T-helper 22 cell (primary cell): ENCODE results near the gene TAMALIN.
"Not testable (repeated sequence)": the region's sequence is repeated elsewhere in the genome, so short reads cannot be mapped to it uniquely, and the experiment has no call there.

Source experiments
- DNase-seq: peaks from one replicate; pipeline ENCODE4 v3.0.0-alpha.2; 2020; ENCODE audit warnings: low read depth

TAMALIN gene

DNA sequence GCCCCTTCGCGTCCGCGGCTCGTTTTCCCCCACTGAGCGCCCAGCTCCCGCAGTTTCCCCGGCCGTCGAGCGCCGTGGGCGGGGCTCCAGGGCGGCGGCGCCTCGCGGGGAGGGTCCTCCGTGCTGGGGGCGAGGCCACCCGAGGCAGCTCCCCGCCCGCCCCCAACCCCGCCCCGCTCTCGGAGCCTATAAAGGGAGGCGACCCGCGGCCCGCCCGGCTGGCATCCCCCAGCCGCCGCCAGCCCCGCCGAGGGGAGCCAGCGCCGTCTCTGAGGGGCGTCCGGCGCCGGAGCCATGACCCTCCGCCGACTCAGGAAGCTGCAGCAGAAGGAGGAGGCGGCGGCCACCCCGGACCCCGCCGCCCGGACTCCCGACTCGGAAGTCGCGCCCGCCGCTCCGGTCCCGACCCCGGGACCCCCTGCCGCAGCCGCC lies at the start of gene TAMALIN:
TSS of gene TAMALIN (plus strand) at position 221 of the 432 bp plus-strand sequence. CDS start at position 295, 74 bp downstream.
- DNase-seq, result peak; percentile 82

DNA sequence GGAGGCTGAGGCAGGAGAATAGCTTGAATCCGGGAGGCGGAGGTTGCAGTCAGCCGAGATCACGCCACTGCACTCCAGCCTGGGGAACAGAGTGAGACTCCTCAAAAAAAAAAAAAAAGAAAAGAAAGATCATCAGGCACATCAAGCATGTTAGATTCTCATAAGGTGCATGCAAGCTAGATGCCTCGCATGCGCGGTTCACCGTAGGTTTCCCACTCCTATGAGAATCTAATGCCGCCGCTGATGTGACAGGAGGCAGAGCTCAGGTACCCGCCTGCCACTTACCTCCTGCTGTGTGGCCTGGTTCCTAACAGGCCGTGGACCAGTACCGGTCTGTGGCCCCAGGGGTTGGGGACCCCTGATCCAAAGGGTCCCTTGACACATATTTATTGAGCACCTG lies 48.2 kb upstream of the TAMALIN start:
- no peak for DNase-seq

DNA sequence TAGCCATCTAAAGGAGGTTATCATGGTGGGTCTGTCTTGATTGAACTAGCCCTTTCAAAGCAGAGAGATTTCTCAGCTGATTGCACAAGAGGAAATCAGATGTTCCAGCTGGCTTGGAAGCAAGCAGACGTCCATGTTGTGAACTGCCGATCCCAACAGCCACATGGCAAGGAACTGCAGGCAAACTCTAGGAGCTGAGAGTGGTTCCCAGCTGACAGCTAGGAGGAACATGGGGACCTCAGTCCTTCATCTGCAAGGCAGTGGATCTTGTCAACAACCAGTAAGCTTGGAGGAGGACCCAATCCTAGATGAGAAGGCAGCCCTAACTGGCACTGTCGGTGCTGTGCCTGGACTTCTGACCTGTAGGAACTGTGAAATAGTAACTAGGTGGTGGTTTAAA lies 47.5 kb upstream of the TAMALIN start:
- DNase-seq, result no peak

DNA sequence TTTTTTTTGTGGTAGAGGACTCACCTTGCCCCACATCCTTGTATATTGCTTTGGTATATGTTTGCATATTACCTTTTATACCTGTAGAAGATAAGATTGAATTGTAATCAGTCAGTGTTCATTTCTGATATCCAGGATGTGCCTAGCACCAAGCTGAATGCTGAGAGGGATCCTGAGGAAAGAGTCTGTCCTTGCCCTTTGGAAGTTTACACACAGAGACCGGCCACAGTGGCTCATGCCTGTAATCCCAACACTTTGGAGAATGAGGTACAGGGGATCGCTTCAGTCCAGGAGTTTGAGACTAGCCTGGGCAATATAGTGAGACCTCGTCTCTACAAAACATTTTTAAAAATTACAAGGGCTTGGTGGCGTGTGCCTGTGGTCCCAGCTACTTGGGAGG lies 46.8 kb upstream of the TAMALIN start:
- no peak for DNase-seq

DNA sequence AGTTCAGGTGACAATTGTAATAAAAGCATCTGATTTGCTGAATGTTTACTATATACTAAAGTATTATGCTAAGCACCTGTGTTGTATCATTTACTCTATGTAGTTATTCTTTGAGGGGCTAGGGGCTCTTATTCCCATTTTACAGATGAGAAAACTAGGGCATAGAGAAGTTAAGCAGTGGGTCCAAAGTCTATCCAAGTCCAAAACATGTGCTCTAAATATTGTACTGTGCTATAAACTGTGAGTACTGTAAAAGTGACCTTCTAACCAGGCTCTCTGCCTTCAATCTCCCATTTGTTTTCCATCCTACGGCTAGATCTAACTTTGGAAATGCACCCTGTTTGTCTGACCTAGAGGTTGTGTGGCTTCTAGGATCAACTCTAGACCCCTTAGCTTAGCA lies 46.3 kb upstream of the TAMALIN start:
- no peak for DNase-seq

DNA sequence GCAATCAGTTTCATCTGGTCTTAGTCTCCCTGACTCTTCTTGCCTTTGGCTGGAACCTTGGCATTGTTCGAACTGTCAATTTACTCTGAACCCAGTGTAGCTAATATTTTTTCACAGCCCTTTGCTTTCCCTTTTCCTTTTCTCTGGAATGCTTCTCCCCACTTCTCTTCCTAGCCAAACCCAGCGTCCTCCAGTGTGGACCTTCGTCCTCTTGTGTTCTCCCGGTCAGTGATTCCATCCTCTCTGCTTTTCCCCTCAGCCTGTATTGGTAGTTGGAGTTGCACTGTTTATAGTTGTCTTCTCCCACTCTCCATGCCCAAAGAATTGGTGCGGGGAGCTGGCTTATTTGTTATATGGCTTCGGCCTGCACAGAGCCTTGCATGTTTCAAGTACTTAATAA lies 45.9 kb upstream of the TAMALIN start:
- DNase-seq, result no peak

DNA sequence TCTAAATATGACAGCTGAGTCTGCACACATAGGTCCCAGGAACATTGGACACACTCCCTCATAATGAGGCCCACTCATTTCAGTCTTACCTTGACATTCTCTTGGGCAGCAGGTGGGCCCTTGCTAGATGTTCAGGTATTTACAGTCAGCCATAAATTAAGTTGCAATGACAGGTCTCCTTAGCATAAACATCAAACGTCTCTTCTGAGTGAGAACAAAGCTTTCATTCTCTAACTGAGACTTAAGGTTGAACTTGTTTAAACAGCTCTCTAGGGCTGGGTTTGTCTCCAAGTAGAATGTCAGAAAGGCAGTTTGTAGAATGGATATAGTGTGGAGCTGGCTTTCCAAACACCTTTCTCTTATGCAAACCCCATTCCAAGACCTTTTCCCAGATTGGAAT lies 44.9 kb upstream of the TAMALIN start:
- DNase-seq, result no peak

DNA sequence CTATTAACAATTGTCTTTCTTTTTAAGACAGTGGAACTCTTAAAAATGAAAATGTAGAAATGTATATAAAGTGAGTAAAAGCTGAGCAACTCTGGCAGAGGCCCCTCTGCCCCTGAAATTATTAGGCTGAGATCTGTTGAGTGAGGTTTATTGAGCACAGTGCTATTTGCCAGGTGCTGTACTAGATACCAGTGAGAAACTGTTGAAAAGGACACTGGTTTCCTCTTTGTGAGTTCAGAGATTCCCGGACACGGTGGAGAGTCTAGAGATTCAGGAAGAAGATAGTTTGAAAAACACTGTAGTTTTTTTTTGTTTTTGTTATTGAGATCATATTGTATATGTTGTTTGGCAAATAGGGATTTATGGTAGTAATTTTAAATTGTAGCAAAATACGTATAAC lies 44.0 kb upstream of the TAMALIN start:
- no peak for DNase-seq

DNA sequence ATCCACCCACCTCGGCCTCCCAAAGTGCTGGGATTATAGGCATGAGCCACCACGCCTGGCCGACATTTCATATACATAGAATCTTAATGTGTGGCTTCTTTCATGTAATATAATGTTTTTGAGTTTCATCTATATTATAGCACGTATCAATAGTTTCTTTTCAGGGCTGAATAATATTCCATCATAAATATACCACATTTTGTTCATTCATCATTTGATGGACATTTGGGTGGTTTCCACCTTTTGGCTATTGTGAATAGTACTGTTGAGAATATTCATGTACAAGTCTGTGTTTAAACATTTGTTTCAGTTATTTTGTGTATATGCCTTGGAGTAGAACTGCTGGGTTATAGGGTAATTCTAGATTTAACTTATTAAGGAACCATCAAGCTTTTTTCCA lies 43.3 kb upstream of the TAMALIN start:
- no peak for DNase-seq

DNA sequence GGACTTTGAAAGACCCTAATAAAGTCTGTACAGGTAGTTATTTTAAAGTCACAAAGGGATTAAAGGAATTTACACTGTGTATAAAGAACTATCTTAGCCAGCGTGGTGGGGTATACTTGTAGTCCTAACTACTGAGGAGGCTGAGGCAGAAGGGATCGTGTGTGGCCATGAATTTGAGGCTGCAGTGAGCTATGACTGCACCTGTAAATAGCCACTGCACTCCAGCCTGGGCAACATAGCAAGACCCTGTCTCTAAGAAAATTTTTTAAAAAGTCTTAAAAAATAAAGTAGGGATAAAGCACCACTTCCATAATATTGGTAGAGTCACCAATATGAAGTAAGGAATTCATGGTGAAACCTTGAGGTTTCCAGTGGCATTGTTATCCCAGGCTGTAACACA lies 37.1 kb upstream of the TAMALIN start:
- DNase-seq, result no peak

DNA sequence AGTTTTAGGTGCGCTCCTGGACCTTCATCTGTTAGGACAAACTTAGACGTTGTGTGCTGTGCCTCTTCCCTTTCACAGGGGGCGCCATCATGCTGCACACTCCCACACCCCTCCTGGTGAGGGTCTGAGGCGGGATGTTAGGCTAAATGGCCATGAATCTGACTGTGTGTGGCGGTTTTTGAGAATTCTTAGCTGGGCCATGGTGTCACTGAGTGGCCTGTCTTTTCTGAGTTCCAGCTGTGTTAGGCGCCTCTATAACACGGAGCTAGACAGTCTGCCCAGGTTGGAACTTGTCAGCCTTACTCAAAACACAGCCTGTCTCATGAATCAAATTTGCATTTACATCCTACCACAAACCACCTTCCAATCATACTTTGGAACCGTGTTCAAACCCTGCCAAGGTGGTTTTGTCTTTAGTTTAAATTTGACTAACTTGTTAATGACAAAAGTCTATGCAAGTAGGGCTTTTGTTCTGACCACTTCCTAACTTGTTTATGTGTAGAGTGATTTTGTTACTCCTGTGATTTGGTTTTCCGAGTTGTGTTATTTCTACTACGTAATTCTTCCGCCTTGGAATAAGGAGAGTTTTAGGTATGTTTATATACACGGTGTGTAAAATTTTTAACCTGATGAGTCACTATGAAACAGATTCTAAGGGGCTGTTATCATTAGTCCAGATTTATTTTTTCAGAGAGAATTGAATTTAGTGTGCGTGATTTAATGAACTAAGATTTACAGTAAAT lies 35.7 kb upstream of the TAMALIN start:
- DNase-seq, result peak; percentile 32

DNA sequence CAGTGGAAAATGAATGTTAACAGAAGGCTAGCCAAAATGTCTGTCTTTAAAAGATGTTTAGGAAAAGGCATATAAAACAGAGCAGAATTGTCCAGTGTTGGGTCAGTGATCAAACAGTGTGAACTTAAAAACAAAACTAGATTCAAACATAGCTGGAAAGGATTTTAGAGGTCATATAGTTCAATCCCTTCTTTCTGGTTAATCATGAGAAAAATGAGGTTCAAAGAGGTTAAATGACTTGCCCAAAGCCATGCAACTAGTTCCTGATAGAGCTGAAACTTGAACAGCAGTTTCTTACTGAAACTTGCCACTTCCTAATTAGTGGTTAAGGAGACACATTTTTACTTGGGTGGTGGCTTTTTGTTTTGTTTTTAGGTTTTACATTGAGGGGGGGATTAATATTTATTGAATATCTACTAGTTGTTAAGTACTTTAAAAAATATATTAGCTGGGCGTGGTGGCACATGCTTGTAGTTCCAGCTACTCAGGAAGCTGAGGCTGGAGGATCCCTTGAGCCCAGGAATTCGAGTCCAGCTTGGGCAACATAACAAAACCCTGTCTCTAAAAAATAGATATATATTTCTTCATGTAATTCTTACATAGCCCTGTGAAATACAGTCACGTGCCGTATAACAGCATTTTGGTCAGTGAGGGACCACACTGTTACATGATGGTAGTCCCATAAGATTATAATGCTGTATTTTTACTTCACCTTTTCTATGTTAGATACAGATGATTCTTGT lies 34.9 kb upstream of the TAMALIN start:
- no peak for DNase-seq

DNA sequence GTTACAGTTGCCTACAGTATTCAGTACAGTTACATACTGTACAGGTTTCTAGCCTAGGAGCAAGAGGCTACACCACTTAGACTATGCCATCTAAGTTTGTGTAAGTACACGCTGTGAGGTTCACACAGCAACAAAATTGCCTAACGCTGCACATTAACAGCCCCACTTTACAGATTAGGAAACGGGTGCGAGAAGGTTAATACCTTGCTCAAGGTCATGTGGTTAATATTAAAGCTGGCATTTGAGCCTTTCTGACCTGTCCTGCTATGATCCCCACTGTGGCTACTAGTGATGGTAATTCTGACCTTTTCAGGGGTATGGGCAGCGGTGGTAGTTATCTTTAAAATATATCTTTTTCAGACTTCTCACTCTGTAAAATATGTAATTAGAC lies 34.3 kb upstream of the TAMALIN start:
- no peak for DNase-seq

DNA sequence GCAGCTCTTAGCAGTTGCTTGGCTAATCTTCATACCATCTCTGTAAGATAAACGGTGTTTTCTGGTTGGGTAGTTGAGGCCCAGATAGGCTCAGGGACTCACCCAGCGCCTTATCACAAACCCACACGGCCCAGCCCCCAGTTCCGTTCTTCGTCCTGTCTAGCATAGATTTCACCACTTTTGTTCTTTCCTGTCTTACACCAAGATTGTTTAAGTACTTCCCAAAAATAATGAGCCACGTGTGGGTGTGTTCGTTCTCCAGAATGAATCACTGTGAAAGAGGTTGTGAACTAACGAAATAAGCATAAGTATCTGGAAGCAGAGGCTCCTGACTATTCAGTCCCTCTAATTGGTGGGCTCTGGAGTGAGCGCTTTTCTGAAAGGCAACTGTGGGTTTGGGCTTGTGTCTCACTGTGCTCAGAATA lies 33.9 kb upstream of the TAMALIN start:
- peak; percentile 53 for DNase-seq

DNA sequence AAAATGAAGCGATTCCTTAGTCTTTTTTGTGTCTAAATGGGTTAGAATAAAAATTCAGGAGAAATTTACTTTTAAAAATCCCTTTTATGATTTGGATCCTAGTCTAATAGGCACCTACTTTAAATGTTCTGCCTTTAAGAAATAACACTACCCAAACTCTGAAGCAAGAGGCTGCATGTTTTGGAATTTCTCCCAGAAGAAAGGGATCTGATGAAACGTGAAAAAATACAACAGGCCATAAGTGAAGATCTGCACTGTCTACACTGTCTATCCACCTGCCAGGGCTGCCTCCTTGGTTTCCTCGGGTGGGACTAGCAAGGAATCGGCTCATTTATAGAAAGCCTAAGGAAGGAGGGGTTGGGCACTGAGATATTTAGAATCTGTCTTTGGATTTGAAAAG lies 33.2 kb upstream of the TAMALIN start:
- DNase-seq, result no peak

DNA sequence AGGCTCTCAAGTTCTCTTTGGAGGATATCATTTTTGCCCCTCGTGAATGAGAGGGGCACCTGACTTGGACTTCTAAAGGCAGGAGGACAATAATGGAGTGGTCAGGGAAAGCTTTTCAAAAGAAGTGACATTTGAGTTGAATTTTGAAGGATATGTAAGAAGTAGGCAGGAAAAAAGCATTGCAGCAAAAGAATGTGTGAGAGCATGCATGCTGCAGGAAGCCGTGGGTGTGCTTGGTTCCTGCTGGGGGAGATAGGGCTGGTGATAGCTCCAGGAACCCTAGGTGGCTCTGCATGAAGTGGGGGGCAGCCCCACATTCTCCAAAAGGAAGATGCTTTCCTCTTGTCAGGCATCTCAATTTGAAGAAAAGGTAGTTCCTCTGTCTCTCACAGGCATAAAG lies 32.1 kb upstream of the TAMALIN start:
- no peak for DNase-seq

DNA sequence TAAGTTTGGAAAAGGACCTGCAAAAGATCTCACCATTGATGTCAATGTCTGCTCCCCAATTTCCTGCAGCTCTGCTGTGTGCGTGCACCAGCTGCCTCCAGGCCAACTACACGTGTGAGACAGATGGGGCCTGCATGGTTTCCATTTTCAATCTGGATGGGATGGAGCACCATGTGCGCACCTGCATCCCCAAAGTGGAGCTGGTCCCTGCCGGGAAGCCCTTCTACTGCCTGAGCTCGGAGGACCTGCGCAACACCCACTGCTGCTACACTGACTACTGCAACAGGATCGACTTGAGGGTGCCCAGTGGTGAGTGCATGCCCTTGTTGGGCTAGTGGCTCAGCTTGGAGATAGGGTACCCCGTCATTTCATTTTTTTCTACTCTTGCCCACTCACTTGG lies 31.6 kb upstream of the TAMALIN start:
- no peak for DNase-seq

DNA sequence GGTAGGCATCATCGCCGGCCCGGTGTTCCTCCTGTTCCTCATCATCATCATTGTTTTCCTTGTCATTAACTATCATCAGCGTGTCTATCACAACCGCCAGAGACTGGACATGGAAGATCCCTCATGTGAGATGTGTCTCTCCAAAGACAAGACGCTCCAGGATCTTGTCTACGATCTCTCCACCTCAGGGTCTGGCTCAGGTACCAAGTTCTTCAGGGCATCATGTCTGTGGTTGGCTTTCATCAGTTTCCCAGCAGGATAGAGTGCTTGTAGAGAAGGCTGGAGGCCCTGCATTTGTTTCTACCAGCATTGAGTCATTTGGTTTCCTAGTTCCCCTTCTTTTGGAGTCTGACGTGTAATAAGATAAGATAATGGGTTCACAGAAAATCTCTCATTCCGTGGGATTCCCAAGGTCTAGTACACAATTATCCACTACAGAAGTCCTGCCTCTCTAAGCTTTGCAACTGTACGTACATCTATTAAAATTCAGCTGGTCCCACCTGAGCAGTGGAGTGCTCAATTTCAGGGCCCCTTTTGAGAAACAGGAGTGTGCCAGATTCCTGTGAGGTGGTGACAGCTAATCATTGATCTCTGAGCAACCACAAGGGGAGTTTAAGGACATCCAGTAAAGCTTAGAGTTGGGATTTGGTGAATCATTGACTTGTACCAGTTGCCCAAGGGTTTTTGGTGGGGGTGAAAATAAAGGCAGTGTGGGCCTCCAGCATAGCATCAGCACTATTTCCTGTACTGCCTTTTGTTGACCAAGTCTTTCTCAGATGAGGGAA lies 30.2 kb upstream of the TAMALIN start:
- DNase-seq, result no peak

DNA sequence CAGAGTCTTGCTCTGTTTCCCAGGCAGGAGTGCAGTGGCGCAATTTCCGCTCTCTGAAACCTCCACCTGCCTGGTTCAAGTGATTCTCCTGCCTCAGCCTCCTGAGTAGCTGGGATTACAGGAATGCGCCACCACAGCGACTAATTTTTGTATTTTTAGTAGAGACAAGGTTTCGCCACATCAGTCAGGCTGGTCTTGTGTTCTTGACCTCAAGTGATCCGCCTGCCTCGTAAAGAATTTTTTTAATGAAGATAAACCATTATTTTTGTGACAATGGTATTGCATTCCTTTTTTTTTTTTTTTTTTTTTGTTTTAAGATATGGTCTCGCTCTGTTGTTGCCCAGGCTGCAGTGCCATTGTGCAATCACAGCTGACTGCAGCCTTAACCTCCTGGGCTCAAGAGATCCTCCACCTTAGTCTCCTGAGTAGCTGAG lies 29.4 kb upstream of the TAMALIN start:
- DNase-seq, result no peak

DNA sequence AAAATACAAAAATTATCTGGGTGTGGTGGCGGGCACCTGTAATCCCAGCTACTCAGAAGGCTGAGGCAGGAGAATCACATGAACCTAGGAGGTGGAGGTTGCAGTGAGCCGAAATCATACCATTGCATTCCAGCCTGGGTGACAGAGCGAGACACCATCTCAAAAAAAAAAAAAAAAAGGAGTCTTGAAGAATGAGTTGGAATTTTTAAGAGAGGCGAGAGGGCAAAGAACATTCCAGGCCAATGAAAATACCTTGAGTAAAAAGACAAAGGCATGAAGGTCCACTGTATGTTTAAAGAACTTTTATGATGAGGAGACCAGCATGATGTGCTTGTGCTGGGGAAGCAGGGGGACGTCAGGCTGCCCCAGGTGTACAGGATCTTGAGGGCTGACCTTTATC lies 27.4 kb upstream of the TAMALIN start:
- DNase-seq, result not testable (repeated sequence)

DNA sequence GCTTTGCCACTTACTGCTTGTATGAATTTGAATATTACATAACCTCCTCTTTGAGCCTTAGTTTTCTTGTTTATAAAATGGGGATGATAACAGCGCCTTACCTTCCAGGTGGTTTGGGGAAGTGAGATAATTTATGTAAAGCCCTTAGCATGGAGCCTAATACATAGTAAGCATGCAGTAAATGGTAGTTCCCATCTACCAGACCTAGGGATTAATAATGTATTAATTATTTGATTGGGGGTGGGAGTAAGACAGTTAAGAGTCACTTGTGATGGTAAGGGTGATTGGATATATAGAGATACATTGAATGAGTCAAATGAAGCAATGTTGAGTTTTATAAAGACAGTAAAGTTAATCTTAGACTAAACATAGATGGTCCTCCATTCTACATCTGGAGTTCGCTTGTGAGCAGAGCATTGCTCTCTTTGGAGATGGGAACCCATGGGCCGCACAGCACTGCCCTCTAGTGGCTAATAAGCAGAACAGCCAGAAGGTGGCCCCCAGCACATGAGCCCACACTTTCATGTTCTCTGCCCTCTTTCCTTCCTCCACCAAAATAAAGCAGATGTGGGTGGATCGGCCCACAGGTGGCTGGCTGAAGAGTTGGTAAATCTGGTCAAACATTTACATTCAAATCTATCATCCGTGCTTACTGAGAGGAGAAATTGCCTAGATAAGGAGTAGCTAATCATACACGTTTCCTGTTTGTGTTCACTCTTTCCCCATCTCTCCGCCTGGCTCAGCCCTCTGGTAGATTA lies 26.5 kb upstream of the TAMALIN start:
- DNase-seq, result peak; percentile 26

DNA sequence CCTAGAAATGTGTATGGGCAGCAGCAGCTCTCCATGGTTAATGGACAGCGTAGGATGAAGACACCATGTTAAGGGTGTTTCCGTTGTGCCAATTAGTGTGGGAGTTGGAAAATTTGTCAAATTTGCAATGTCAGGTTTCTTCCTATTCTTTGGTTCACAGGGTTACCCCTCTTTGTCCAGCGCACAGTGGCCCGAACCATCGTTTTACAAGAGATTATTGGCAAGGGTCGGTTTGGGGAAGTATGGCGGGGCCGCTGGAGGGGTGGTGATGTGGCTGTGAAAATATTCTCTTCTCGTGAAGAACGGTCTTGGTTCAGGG lies 26.0 kb upstream of the TAMALIN start:
- no peak for DNase-seq
